ENCODE data around the gene CCM2L. TPM values are rescaled to one million over a fixed set of nuclear protein-coding genes. Genes with fewer than 3 reads are reported as not detected.

The CCM2L gene
- total and polyA plus RNA-seq, 9 of the 15 experiments (the other 6 are each of a cell fraction or from before 2014, with no cell fraction given): 0.04 TPM; not detected in 8

GRCh38 chr20:31992086-31992485 lies 18.2 kb upstream of the CCM2L start:
- intact Hi-C loops (cut with micrococcal nuclease) (no loop called here), in situ Hi-C loops (cut with MboI) (no loop called here)
- CTCF ChIA-PET (ENCODE audit: low intra/inter-chr PET ratio): no interaction called here
- 3% methylated on average over 2 of the region's 2 CpGs for WGBS (ENCODE audit: insufficient coverage, low coverage, missing lambda C conversion rate)
- no peak for TF ChIP-seq PHB2 (IDR thresholded peaks at IDR 0.05; ENCODE audit: low read depth)
- no peak for TF ChIP-seq HES1 (IDR thresholded peaks at IDR 0.05; ENCODE audit: low read depth)
- no peak for TF ChIP-seq POU5F1 (IDR thresholded peaks at IDR 0.05; ENCODE audit: borderline replicate concordance, low read depth, low read length, partially characterized antibody)
- TF ChIP-seq ZNF507 (tag; conservative IDR thresholded peaks at IDR 0.05): no peak
- TF ChIP-seq SP2 (IDR thresholded peaks at IDR 0.05; ENCODE audit: extremely low read depth, low read depth, low read length, poor library complexity, severe bottlenecking): no peak
- no peak for TF ChIP-seq ZFPM2 (CRISPR knock-in tag; IDR thresholded peaks at IDR 0.05)
- no peak for TF ChIP-seq CHAMP1 (IDR thresholded peaks at IDR 0.05)
- no peak for TF ChIP-seq CREB5 (CRISPR knock-in tag; IDR thresholded peaks at IDR 0.05)
- TF ChIP-seq ZNF717 (CRISPR knock-in tag; IDR thresholded peaks at IDR 0.05): no peak
- no peak for TF ChIP-seq ZNF3 (CRISPR knock-in tag; IDR thresholded peaks at IDR 0.05)
- no peak for TF ChIP-seq RBM17 (IDR thresholded peaks at IDR 0.05; ENCODE audit: borderline replicate concordance, low read depth, low read length)
- no peak for TF ChIP-seq ZNF41 (CRISPR knock-in tag; conservative IDR thresholded peaks at IDR 0.05)
- no peak for TF ChIP-seq SMARCA5 (IDR thresholded peaks at IDR 0.05)
- no peak for TF ChIP-seq NONO (IDR thresholded peaks at IDR 0.05; ENCODE audit: low read depth in 2 of 2, low read length in 1 of 2)
- H3K27me3 ChIP-seq (ENCODE audit: control insufficient read depth in 2 of 2, insufficient read depth in 2 of 2, low read length in 2 of 2): peaks cover 13 to 56% of the 10 kb centered on the region in 2 experiments
- H3K4me1 ChIP-seq (replicated peaks in 1 of 2; ENCODE audit: control insufficient read depth in 2 of 2, insufficient read depth in 2 of 2, low read length in 2 of 2): peaks cover 0 to 5% of the 10 kb centered on the region in 2 experiments; a peak in 2 of 5 replicates
- H3K4me3 ChIP-seq: no peak overlapping the region
- FAIRE-seq (no peak), DNase-seq (ENCODE audit: extremely low read depth in 1 of 4, low spot score in 3 of 4) (no peak), ATAC-seq (no peak)
- POLR2A ChIA-PET: no interaction called here
- H3K4me2 ChIP-seq (ENCODE audit: insufficient read depth, low read length): no peak overlapping the region
- H3K79me2 ChIP-seq (ENCODE audit: control insufficient read depth, insufficient read depth, low read length): no peaks in the 10 kb centered on the region
- no peaks in the 10 kb centered on the region for H3K9me3 ChIP-seq (replicated peaks; ENCODE audit: control insufficient read depth, insufficient read depth, low read depth, low read length)
- peaks cover 1% of the 10 kb centered on the region for H4K20me1 ChIP-seq (replicated peaks; ENCODE audit: control insufficient read depth, insufficient read depth, low read length)
- H2AFZ ChIP-seq (ENCODE audit: low read depth, low read length): no peak overlapping the region
- no peak overlapping the region for H3K27ac ChIP-seq (ENCODE audit: extremely low read depth, low read depth, low read length)
- H3K36me3 ChIP-seq (ENCODE audit: control insufficient read depth, insufficient read depth, low read length): no peaks in the 10 kb centered on the region
- no TSS peak for BruUV-seq (replicated peaks)
- H3K9ac ChIP-seq (ENCODE audit: insufficient read depth in 1 of 2, low read depth in 2 of 2, low read length in 2 of 2): no peak overlapping the region
- H3K9me1 ChIP-seq (ENCODE audit: control insufficient read depth, insufficient read depth, low read length): no peaks in the 10 kb centered on the region

Data from K562 (cell line).